H9 (cell line): ENCODE measurements around the gene LBH. TPM values are rescaled to one million over a fixed set of nuclear protein-coding genes. Genes with fewer than 3 reads are reported as not detected.
A peak's percentile ranks its signal among the peaks of the same experiment; 100 is the strongest.

Source experiments
- DNase-seq: peaks from one replicate; pipeline ENCODE4 v3.0.0-alpha.2; 2017
- H2AFZ ChIP-seq: one replicate; pipeline ENCODE4 v1.6.1; 2013; ENCODE audit warnings: mild to moderate bottlenecking, low read length, control low read depth, moderate library complexity
- H2AK5ac ChIP-seq: 2 replicates; pipeline ENCODE4 v1.6.1; 2013; ENCODE audit warnings: low read length, control low read depth, mixed read lengths; ENCODE audit not compliant: insufficient read length
- H2BK120ac ChIP-seq: one replicate; pipeline ENCODE4 v1.6.1; 2013; ENCODE audit warnings: low read depth, mild to moderate bottlenecking, low read length, control low read depth, inconsistent platforms; ENCODE audit not compliant: poor library complexity, severe bottlenecking
- H2BK12ac ChIP-seq: 2 replicates; pipeline ENCODE4 v1.6.1; 2013; ENCODE audit warnings: low read length, control low read depth, mixed read lengths, low read depth; ENCODE audit not compliant: insufficient read length
- H2BK15ac ChIP-seq: 2 replicates; pipeline ENCODE4 v1.6.1; 2013; ENCODE audit warnings: low read depth, low read length, control low read depth
- H2BK20ac ChIP-seq: one replicate; pipeline ENCODE4 v1.6.1; 2013; ENCODE audit warnings: low read depth, mild to moderate bottlenecking, low read length, control low read depth, inconsistent platforms; ENCODE audit not compliant: poor library complexity, severe bottlenecking
- H2BK5ac ChIP-seq: 2 replicates; pipeline ENCODE4 v1.6.1; 2013; ENCODE audit warnings: low read length, control low read depth, mixed read lengths; ENCODE audit not compliant: insufficient read length
- H3K14ac ChIP-seq: 2 replicates; pipeline ENCODE4 v1.6.1; 2013; ENCODE audit warnings: low read length, control low read depth; ENCODE audit not compliant: insufficient read depth
- H3K18ac ChIP-seq: 2 replicates; pipeline ENCODE4 v1.6.1; 2013; ENCODE audit warnings: low read depth, mild to moderate bottlenecking, mixed read lengths, low read length, control low read depth; ENCODE audit not compliant: insufficient read length
- H3K23ac ChIP-seq: 2 replicates; pipeline ENCODE4 v1.6.1; 2013; ENCODE audit warnings: low read length, control low read depth, mixed read lengths, low read depth; ENCODE audit not compliant: insufficient read length
- H3K23me2 ChIP-seq: 2 replicates; pipeline ENCODE4 v1.6.1; 2013; ENCODE audit warnings: low read depth, mild to moderate bottlenecking, mixed read lengths, low read length, control low read depth; ENCODE audit not compliant: insufficient read length, poor library complexity, severe bottlenecking
- H3K27ac ChIP-seq: 2 replicates; pipeline ENCODE4 v1.5.1; 2013; ENCODE audit warnings: low read length, control low read depth, mixed read lengths, low read depth; ENCODE audit not compliant: insufficient read length
- H3K27me3 ChIP-seq: 2 replicates; pipeline ENCODE4 v1.6.1; 2013; ENCODE audit warnings: low read length, control low read depth, inconsistent platforms; ENCODE audit not compliant: insufficient read depth
- H3K4ac ChIP-seq: 2 replicates; pipeline ENCODE4 v1.6.1; 2013; ENCODE audit warnings: low read depth, mild to moderate bottlenecking, control low read depth, inconsistent platforms, low read length, moderate library complexity
- H3K4me1 ChIP-seq: 2 replicates; pipeline ENCODE4 v1.6.1; 2013; ENCODE audit warnings: low read length, control low read depth, inconsistent platforms; ENCODE audit not compliant: insufficient read depth
- H3K4me2 ChIP-seq: 2 replicates; pipeline ENCODE4 v1.6.1; 2013; ENCODE audit warnings: low read length, control low read depth, mixed read lengths; ENCODE audit not compliant: insufficient read length, insufficient read depth
- H3K56ac ChIP-seq: 2 replicates; pipeline ENCODE4 v1.6.1; 2013; ENCODE audit warnings: low read depth, mild to moderate bottlenecking, mixed read lengths, low read length, control low read depth; ENCODE audit not compliant: insufficient read length
- H3K79me1 ChIP-seq: 2 replicates; pipeline ENCODE4 v1.6.1; 2013; ENCODE audit warnings: low read depth, mild to moderate bottlenecking, moderate library complexity, low read length, control low read depth, inconsistent platforms; ENCODE audit not compliant: insufficient read depth, poor library complexity, severe bottlenecking
- H3K79me2 ChIP-seq: 2 replicates; pipeline ENCODE4 v1.6.1; 2013; ENCODE audit warnings: low read length, control low read depth, inconsistent platforms; ENCODE audit not compliant: insufficient read depth
- H3K9ac ChIP-seq: 2 replicates; pipeline ENCODE4 v1.6.1; 2013; ENCODE audit warnings: low read length, control low read depth, mixed read lengths; ENCODE audit not compliant: insufficient read length; ENCODE audit errors: extremely low read depth
- H3K9me3 ChIP-seq: one replicate; pipeline ENCODE4 v1.6.1; 2013; ENCODE audit warnings: low read depth, low read length, inconsistent platforms; ENCODE audit not compliant: control insufficient read depth
- H3T11ph ChIP-seq: one replicate; pipeline ENCODE4 v1.6.1; 2013; ENCODE audit warnings: mild to moderate bottlenecking, low read length, control low read depth, inconsistent platforms
- H4K20me1 ChIP-seq: one replicate; pipeline ENCODE4 v1.6.1; 2013; ENCODE audit not compliant: control insufficient read depth, insufficient read length, insufficient read depth
- H4K5ac ChIP-seq: 2 replicates; pipeline ENCODE4 v1.6.1; 2013; ENCODE audit warnings: low read depth, mild to moderate bottlenecking, mixed read lengths, low read length, control low read depth; ENCODE audit not compliant: insufficient read length
- H4K8ac ChIP-seq: replicated peaks from 2 replicates; pipeline ENCODE4 v1.6.1; 2013; ENCODE audit warnings: low read length, control low read depth, mixed read lengths, low read depth; ENCODE audit not compliant: insufficient read length
- H4K91ac ChIP-seq: 2 replicates; pipeline ENCODE4 v1.6.1; 2013; ENCODE audit warnings: low read depth, mild to moderate bottlenecking, moderate library complexity, mixed read lengths, low read length, control low read depth; ENCODE audit not compliant: insufficient read length
- H3K27ac Mint-ChIP-seq, 3 experiments: 2 replicates in 2 of 3; 3 replicates in 1 of 3; pipeline ENCODE4 v1.8.0; 2020 to 2021; ENCODE audit warnings: mixed read lengths in 3 of 3, mild to moderate bottlenecking in 1 of 3, moderate library complexity in 1 of 3
- H3K27me3 Mint-ChIP-seq: 2 replicates; pipeline ENCODE4 v1.8.0; 2021; ENCODE audit warnings: low read depth, mild to moderate bottlenecking, moderate library complexity, mixed read lengths
- H3K36me3 Mint-ChIP-seq, 3 experiments: 2 replicates in 2 of 3; 3 replicates in 1 of 3; pipeline ENCODE4 v1.8.0; 2020 to 2021; ENCODE audit warnings: low read depth in 3 of 3, mixed read lengths in 3 of 3; ENCODE audit not compliant: insufficient read depth in 1 of 3
- H3K4me1 Mint-ChIP-seq, 2 experiments: 2 replicates each; pipeline ENCODE4 v1.8.0; 2020; ENCODE audit warnings: mixed read lengths in 2 of 2
- H3K4me3 Mint-ChIP-seq, 2 experiments: 2 replicates in 1 of 2; 3 replicates in 1 of 2; pipeline ENCODE4 v1.8.0; 2020 to 2021; ENCODE audit warnings: mild to moderate bottlenecking in 2 of 2, mixed read lengths in 2 of 2, moderate library complexity in 1 of 2
- H3K9me3 Mint-ChIP-seq, 2 experiments: 2 replicates in 1 of 2; 3 replicates in 1 of 2; pipeline ENCODE4 v1.8.0; 2020; ENCODE audit warnings: mild to moderate bottlenecking in 2 of 2, mixed read lengths in 2 of 2, moderate library complexity in 1 of 2
- CTCF ChIP-seq: fragments of 200-600 bp; sonication (generic); conservative IDR thresholded peaks from 3 replicates; pipeline ENCODE4 v1.8.0; 2021; ENCODE audit warnings: antibody characterized with exemption, mild to moderate bottlenecking
- WGBS: extraction: QIAGEN DNeasy Blood & Tissue Kit; methylation state at CpG from one replicate; pipeline ENCODE4 v1.1.7; 2013; ENCODE audit warnings: missing lambda C conversion rate, low lambda C conversion rate, mixed read lengths; ENCODE audit not compliant: insufficient read length; ENCODE audit errors: extremely low coverage; 5-methylcytosine and 5-hydroxymethylcytosine counted together
- total RNA-seq: library from RNA; stranded (reverse); gene quantifications from 2 replicates; pipeline ENCODE4 v1.2.1, GENCODE V29; 2021

The LBH gene
- total RNA-seq, 1 experiment from 2014 or later, result 53.0 TPM

- H2AFZ ChIP-seq, result no peak overlapping the region
- H3K27me3 Mint-ChIP-seq, result peaks cover 5% of the 10 kb centered on the region
- H3T11ph ChIP-seq, result no peak overlapping the region
- WGBS, result no CpG with 5 or more reads among the region's 11 CpGs
- H3K4me1 ChIP-seq, result no peaks in the 10 kb centered on the region
- H3K23me2 ChIP-seq, result no peaks in the 10 kb centered on the region
- peak overlapping the region; percentile 48; the same call in 1 of the 2 replicates for H3K14ac ChIP-seq
- H3K23ac ChIP-seq, result no peak overlapping the region
- no peak overlapping the region for H3K4me2 ChIP-seq
- no peak overlapping the region for H2BK12ac ChIP-seq
- H4K8ac ChIP-seq, result no peak overlapping the region
- H2BK20ac ChIP-seq, result no peak overlapping the region
- H4K20me1 ChIP-seq, result no peaks in the 10 kb centered on the region
- H3K4ac ChIP-seq, result no peak overlapping the region
- no peak overlapping the region for H2BK5ac ChIP-seq
- H3K27ac ChIP-seq, result no peak overlapping the region
- H3K27me3 ChIP-seq, result no peaks in the 10 kb centered on the region
- TF ChIP-seq CTCF, result no peak
- no peak overlapping the region for H3K4me3 Mint-ChIP-seq
- H4K91ac ChIP-seq, result no peak overlapping the region
- peaks cover 17 to 19% of the 10 kb centered on the region in 2 experiments for H3K4me1 Mint-ChIP-seq
- H3K56ac ChIP-seq, result no peak overlapping the region
- no peak overlapping the region for H2BK15ac ChIP-seq
- no peaks in the 10 kb centered on the region for H3K79me2 ChIP-seq
- no peak overlapping the region for H4K5ac ChIP-seq
- no peak overlapping the region for H3K27ac Mint-ChIP-seq
- DNase-seq, result no peak
- no peaks in the 10 kb centered on the region for H3K36me3 Mint-ChIP-seq
- no peaks in the 10 kb centered on the region for H3K9me3 ChIP-seq
- no peaks in the 10 kb centered on the region for H3K79me1 ChIP-seq
- H3K9me3 Mint-ChIP-seq, result no peaks in the 10 kb centered on the region
- H3K9ac ChIP-seq, result no peak overlapping the region
- H2AK5ac ChIP-seq, result no peak overlapping the region
- no peak overlapping the region for H2BK120ac ChIP-seq
- H3K18ac ChIP-seq, result no peak overlapping the region
These were observed 13.5 kb upstream of the LBH start for GRCh38 chr2:30217644-30218337.
